GM12878 (cell line): ENCODE measurements around the gene RRAS. TPM values are rescaled to one million over a fixed set of nuclear protein-coding genes. Genes with fewer than 3 reads are reported as not detected.
A peak's percentile ranks its signal among the peaks of the same experiment; 100 is the strongest.

Experiments
- ATAC-seq: fragments of 200-7000 bp; cut with Tn5 transposase; 3 replicates; pipeline ENCODE4 v1.9.1; 2020; ENCODE audit warnings: mild to moderate bottlenecking, moderate library complexity
- BruUV-seq: library from RNA; stranded (reverse); fragments of 400-500 nt; replicated peaks from 2 replicates; lab custom pipeline; 2021; lab: Mats Ljungman, UMichigan
- CTCF ChIA-PET: fragments of 300-600 bp; sonication (Branson Sonifier 250); formaldehyde crosslinking; extraction: SDS; loops from one replicate; lab custom pipeline; 2021; ENCODE audit warnings: inconsistent platforms; lab: Yijun Ruan, JAX
- POLR2A ChIA-PET: fragments of 350-600 bp; formaldehyde crosslinking; extraction: SDS; loops from one replicate; lab custom pipeline; 2021; ENCODE audit warnings: inconsistent platforms; lab: Charles Lee
- RAD21 ChIA-PET: fragments of 300-600 bp; sonication (Branson Sonifier 250); formaldehyde crosslinking; loops from one replicate; lab custom pipeline; 2023; ENCODE audit warnings: antibody characterized with exemption; ENCODE audit not compliant: unreplicated experiment; lab: Charles Lee
- SMC1A ChIA-PET: fragments of 300-600 bp; sonication (Branson Sonifier 250); formaldehyde crosslinking; loops from one replicate; lab custom pipeline; 2023; ENCODE audit not compliant: unreplicated experiment, uncharacterized antibody; lab: Charles Lee
- DNase-seq: peaks from one replicate; pipeline ENCODE4 v3.0.0-alpha.2; 2011; ENCODE audit warnings: low read depth, low spot score
- FAIRE-seq: peaks from 3 replicates; lab custom pipeline; 2011; peaks lifted over from hg19 to GRCh38; lab: Jason Lieb, UNC
- H2AFZ ChIP-seq: 2 replicates; pipeline ENCODE4 v1.6.0; 2011; ENCODE audit warnings: low read depth, low read length, control low read depth; ENCODE audit not compliant: control insufficient read depth
- H3K27ac ChIP-seq: 2 replicates; pipeline ENCODE4 v1.5.1; 2011; ENCODE audit warnings: control low read depth; ENCODE audit not compliant: control insufficient read depth, insufficient read depth
- H3K27me3 ChIP-seq, 2 experiments: replicated peaks in 1 of 2; 2 replicates each; pipeline versions ENCODE4 v1.6.0 to v1.6.1; 2011; ENCODE audit warnings: low read length in 1 of 2; ENCODE audit not compliant: control insufficient read depth in 2 of 2, insufficient read depth in 2 of 2
- H3K36me3 ChIP-seq, 2 experiments: 2 replicates each; pipeline ENCODE4 v1.5.1; 2011; ENCODE audit warnings: low read length in 1 of 2; ENCODE audit not compliant: control insufficient read depth in 2 of 2, insufficient read depth in 2 of 2
- H3K4me1 ChIP-seq: 2 replicates; pipeline ENCODE4 v1.6.1; 2011; ENCODE audit warnings: mild to moderate bottlenecking, low read length, moderate library complexity, mixed read lengths; ENCODE audit not compliant: control insufficient read depth, insufficient read depth
- H3K4me2 ChIP-seq: 2 replicates; pipeline ENCODE4 v1.6.0; 2011; ENCODE audit warnings: control low read depth; ENCODE audit not compliant: control insufficient read depth, insufficient read depth
- H3K4me3 ChIP-seq: fragments of 200-600 bp; sonication (generic); 2 replicates; pipeline ENCODE4 v1.5.1; 2016
- H3K79me2 ChIP-seq: 2 replicates; pipeline ENCODE4 v1.6.0; 2011; ENCODE audit warnings: low read length; ENCODE audit not compliant: control insufficient read depth, insufficient read depth
- H3K9ac ChIP-seq: 2 replicates; pipeline ENCODE4 v1.8.0; 2011; ENCODE audit warnings: low read length, control low read depth, mixed read lengths; ENCODE audit not compliant: control insufficient read depth, insufficient read depth
- H3K9me3 ChIP-seq: replicated peaks from 3 replicates; pipeline ENCODE4 v1.5.1; 2011; ENCODE audit warnings: mild to moderate bottlenecking, low read length; ENCODE audit not compliant: control insufficient read depth, insufficient read depth
- H4K20me1 ChIP-seq: 2 replicates; pipeline ENCODE4 v1.6.0; 2011; ENCODE audit not compliant: control insufficient read depth, insufficient read depth
- E4F1 ChIP-seq: fragments of 450-650 bp; IDR thresholded peaks from 2 replicates; pipeline ENCODE4 v1.6.1; 2018; ENCODE audit warnings: borderline replicate concordance, mild to moderate bottlenecking; ENCODE audit not compliant: partially characterized antibody
- ESRRA ChIP-seq: IDR thresholded peaks from 2 replicates; pipeline ENCODE4 v1.6.1; 2012; ENCODE audit warnings: mild to moderate bottlenecking, low read length, improper control_type of control experiment
- GATAD2B ChIP-seq: fragments of 450-650 bp; conservative IDR thresholded peaks from 2 replicates; pipeline ENCODE4 v1.6.1; 2017; ENCODE audit warnings: low read depth, mild to moderate bottlenecking, moderate library complexity
- JUNB ChIP-seq: IDR thresholded peaks from 2 replicates; pipeline ENCODE4 v1.6.1; 2016; ENCODE audit warnings: antibody characterized with exemption, mild to moderate bottlenecking
- KDM1A ChIP-seq: fragments of 200-600 bp; sonication (generic); IDR thresholded peaks from 2 replicates; pipeline ENCODE4 v1.6.1; 2016; ENCODE audit warnings: borderline replicate concordance
- MYC ChIP-seq: IDR thresholded peaks from 2 replicates; pipeline ENCODE4 v1.6.1; 2011; ENCODE audit warnings: mild to moderate bottlenecking, low read length, moderate library complexity, inconsistent platforms; ENCODE audit not compliant: insufficient read depth, insufficient replicate concordance, insufficient read length, severe bottlenecking
- PAX5 ChIP-seq: IDR thresholded peaks from 2 replicates; pipeline ENCODE4 v1.6.1; 2011; ENCODE audit warnings: low read depth, low read length, borderline replicate concordance
- RUNX3 ChIP-seq: IDR thresholded peaks from 2 replicates; pipeline ENCODE4 v1.6.1; 2012; ENCODE audit warnings: low read length, inconsistent platforms
- SIN3A ChIP-seq: IDR thresholded peaks from 2 replicates; pipeline ENCODE4 v1.6.1; 2012; ENCODE audit warnings: low read depth, low read length, improper control_type of control experiment
- SKIL ChIP-seq: fragments of 450-650 bp; IDR thresholded peaks from 2 replicates; pipeline ENCODE4 v1.6.1; 2017; ENCODE audit warnings: mild to moderate bottlenecking, low read depth, inconsistent platforms; ENCODE audit not compliant: poor library complexity, severe bottlenecking
- SMAD1 ChIP-seq: fragments of 450-650 bp; IDR thresholded peaks from 2 replicates; pipeline ENCODE4 v1.6.1; 2018; ENCODE audit warnings: mild to moderate bottlenecking, low read depth; ENCODE audit not compliant: partially characterized antibody
- TCF3 ChIP-seq: IDR thresholded peaks from 2 replicates; pipeline ENCODE4 v1.6.1; 2012; ENCODE audit warnings: low read depth, mild to moderate bottlenecking, low read length, borderline replicate concordance; ENCODE audit not compliant: insufficient read depth
- ZNF207 ChIP-seq: fragments of 450-650 bp; IDR thresholded peaks from 2 replicates; pipeline ENCODE4 v1.6.1; 2014; ENCODE audit warnings: antibody characterized with exemption, mild to moderate bottlenecking, borderline replicate concordance
- WGBS: methylation state at CpG from one replicate; pipeline ENCODE4 v1.1.6; 2016; ENCODE audit warnings: low lambda C conversion rate; ENCODE audit not compliant: insufficient replicate concordance, insufficient coverage; ENCODE audit errors: missing lambda C conversion rate; 5-methylcytosine and 5-hydroxymethylcytosine counted together
- in situ Hi-C: fragments of 300-500 bp; cut with MboI; formaldehyde crosslinking; loops from 9 replicates; pipeline ENCODE4 v1.14.3; 2018; ENCODE audit warnings: mixed read lengths
- intact Hi-C: fragments of 100-400 bp; cut with micrococcal nuclease; formaldehyde crosslinking; loops from one replicate; pipeline ENCODE4 v1.14.2; 2022; ENCODE audit not compliant: unreplicated experiment
- polyA plus RNA-seq, 11 experiments: library from polyadenylated mRNA; depleted of rRNA in 4 of 11; unstranded in 6 of 11; stranded (reverse) in 5 of 11; fragments of >200 nt; fragmentation: Nextera tagmentation in 4 of 11; fragmentation: Illumina TruSeq in 1 of 11; extraction: Ambion mirVana in 4 of 11; extraction: Trizol in 1 of 11; gene quantifications; 1 replicate in 1 of 11; 2 replicates in 10 of 11; pipeline versions ENCODE4 v1.2.1 to v1.2.3, GENCODE V29; 2011 to 2016; ENCODE audit warnings: inconsistent platforms in 2 of 11, missing spikeins in 2 of 11, low read depth in 1 of 11
- total RNA-seq, 4 experiments: library from RNA; depleted of rRNA in 3 of 4; stranded (reverse); fragments of >200 nt in 3 of 4; fragmentation: Illumina TruSeq in 1 of 4; extraction: Trizol in 1 of 4; gene quantifications; 2 replicates each; pipeline versions ENCODE4 v1.2.1 to v1.2.3, GENCODE V29; 2013 to 2021
- TF ChIP-seq, protein P1 (sequence below): fragments of 450-650 bp; formaldehyde crosslinking; IDR thresholded peaks from 2 replicates; pipeline ENCODE4 v1.4.0; 2020; ENCODE audit warnings: mild to moderate bottlenecking, moderate library complexity

RRAS gene
- total and polyA plus RNA-seq, 10 of the 15 experiments (the other 5 are each of a cell fraction or from before 2014, with no cell fraction given) = 0.24 to 5.8 (median 1.8) TPM

DNA sequence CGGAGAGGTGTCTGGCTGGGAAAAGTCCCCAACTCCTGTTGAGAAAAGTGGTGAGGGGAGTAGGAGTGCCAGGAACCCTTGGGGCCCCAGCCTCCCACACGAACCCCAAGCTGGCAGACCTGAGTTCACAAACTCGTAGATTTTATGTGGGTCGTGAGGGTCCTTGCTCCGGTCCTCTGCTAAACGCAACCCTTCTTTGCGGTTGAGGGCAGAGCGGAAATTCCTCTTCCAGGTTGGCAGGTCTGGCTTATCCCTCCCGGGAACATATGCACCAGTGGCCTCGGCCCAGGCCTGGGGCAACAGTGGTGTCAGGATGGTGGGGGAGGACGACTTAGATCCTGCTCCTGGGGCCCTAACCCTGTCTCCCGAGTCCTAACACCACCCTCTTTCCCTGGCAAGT, 23.3 kb upstream of the RRAS start:
- Histone ChIP-seq H2AFZ (no peak overlapping the region), H3K27me3 (no peaks in the 10 kb centered on the region), H3K4me1 (peaks cover 14% of the 10 kb centered on the region), H3K36me3 (peaks cover 12 to 28% of the 10 kb centered on the region in 2 experiments), H3K4me3 (peak overlapping the region; percentile 99), H3K79me2 (peaks cover 36% of the 10 kb centered on the region), H4K20me1 (peaks cover 4% of the 10 kb centered on the region), H3K27ac (no peak overlapping the region), H3K9ac (no peak overlapping the region; the same call in 1 of the 2 replicates), H3K9me3 (no peaks in the 10 kb centered on the region), H3K4me2 (peak overlapping the region; percentile 57)
- ATAC-seq = no peak
- intact Hi-C loops (no loop called here), in situ Hi-C loops (no loop called here)
- CTCF ChIA-PET = interaction anchor here (0.9 to 5.5 kb wide), 4 partner anchors 13 to 23 kb away, joined by 3 to 80 read pairs (median 8); partner anchors contain the start of genes PRMT1 and RRAS
- POLR2A ChIA-PET = interaction anchor here (1.2 to 6.0 kb wide), 4 partner anchors 13 to 155 kb away, joined by 3 to 126 read pairs (median 41); partner anchors contain the start of genes MED25, PRMT1, PRR12 and RRAS
- SMC1A ChIA-PET = interaction anchor here (0.6 to 2.0 kb wide), 3 partner anchors 12 to 33 kb away, joined by 3 to 8 read pairs (median 4); no protein-coding TSS in a partner anchor
- no peak for DNase-seq
- no peak for FAIRE-seq
- BruUV-seq = no TSS peak
- WGBS = 89% methylated on average over 11 of the region's 12 CpGs
- RAD21 ChIA-PET = interaction anchor here (1.6 to 3.4 kb wide), 4 partner anchors 12 to 23 kb away, joined by 5 to 34 read pairs (median 10); partner anchors contain the start of genes PRMT1 and RRAS
- TF ChIP-seq JUNB = no peak
- TF ChIP-seq, protein P1, sequence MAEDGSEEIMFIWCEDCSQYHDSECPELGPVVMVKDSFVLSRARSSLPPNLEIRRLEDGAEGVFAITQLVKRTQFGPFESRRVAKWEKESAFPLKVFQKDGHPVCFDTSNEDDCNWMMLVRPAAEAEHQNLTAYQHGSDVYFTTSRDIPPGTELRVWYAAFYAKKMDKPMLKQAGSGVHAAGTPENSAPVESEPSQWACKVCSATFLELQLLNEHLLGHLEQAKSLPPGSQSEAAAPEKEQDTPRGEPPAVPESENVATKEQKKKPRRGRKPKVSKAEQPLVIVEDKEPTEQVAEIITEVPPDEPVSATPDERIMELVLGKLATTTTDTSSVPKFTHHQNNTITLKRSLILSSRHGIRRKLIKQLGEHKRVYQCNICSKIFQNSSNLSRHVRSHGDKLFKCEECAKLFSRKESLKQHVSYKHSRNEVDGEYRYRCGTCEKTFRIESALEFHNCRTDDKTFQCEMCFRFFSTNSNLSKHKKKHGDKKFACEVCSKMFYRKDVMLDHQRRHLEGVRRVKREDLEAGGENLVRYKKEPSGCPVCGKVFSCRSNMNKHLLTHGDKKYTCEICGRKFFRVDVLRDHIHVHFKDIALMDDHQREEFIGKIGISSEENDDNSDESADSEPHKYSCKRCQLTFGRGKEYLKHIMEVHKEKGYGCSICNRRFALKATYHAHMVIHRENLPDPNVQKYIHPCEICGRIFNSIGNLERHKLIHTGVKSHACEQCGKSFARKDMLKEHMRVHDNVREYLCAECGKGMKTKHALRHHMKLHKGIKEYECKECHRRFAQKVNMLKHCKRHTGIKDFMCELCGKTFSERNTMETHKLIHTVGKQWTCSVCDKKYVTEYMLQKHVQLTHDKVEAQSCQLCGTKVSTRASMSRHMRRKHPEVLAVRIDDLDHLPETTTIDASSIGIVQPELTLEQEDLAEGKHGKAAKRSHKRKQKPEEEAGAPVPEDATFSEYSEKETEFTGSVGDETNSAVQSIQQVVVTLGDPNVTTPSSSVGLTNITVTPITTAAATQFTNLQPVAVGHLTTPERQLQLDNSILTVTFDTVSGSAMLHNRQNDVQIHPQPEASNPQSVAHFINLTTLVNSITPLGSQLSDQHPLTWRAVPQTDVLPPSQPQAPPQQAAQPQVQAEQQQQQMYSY (CRISPR knock-in tag) = no peak
- TF ChIP-seq SIN3A = no peak
- TF ChIP-seq SMAD1 = no peak
- TF ChIP-seq RUNX3 = no peak
- TF ChIP-seq ZNF207 = no peak
- no peak for TF ChIP-seq PAX5
- TF ChIP-seq SKIL = no peak
- TF ChIP-seq ESRRA = no peak
- no peak for TF ChIP-seq E4F1
- TF ChIP-seq GATAD2B = no peak
- no peak for TF ChIP-seq MYC
- TF ChIP-seq TCF3 = no peak
- TF ChIP-seq KDM1A = no peak
